HCT116 (cell line): ENCODE data around the gene INPP5K.

Source experiments
- CEBPB ChIP-seq: IDR thresholded peaks from 2 replicates; pipeline ENCODE4 v1.6.1; 2012; ENCODE audit warnings: low read depth
- EZH2 ChIP-seq: fragments of 200-600 bp; sonication (generic); IDR thresholded peaks from 2 replicates; pipeline ENCODE4 v1.6.1; 2017; ENCODE audit warnings: antibody characterized with exemption, mixed run types
- JUND ChIP-seq: IDR thresholded peaks from 2 replicates; pipeline ENCODE4 v1.6.1; 2012
- POLR2A ChIP-seq: IDR thresholded peaks from 2 replicates; pipeline ENCODE4 v1.7.0; 2011; ENCODE audit warnings: borderline replicate concordance; ENCODE audit not compliant: insufficient read depth, insufficient read length; ENCODE audit errors: extremely low read depth
- RAD21 ChIP-seq: IDR thresholded peaks from 2 replicates; pipeline ENCODE4 v1.6.1; 2012; ENCODE audit warnings: low read depth, mild to moderate bottlenecking
- YY1 ChIP-seq: IDR thresholded peaks from 2 replicates; pipeline ENCODE4 v1.6.1; 2011; ENCODE audit warnings: low read length, low read depth, moderate library complexity, mild to moderate bottlenecking; ENCODE audit not compliant: insufficient replicate concordance; ENCODE audit errors: extremely low read depth
- ZNF274 ChIP-seq: fragments of 200-500 bp; sonication (Bioruptor generic); IDR thresholded peaks from 2 replicates; pipeline ENCODE4 v1.6.1; 2014; ENCODE audit warnings: mild to moderate bottlenecking, low read depth, low read length, inconsistent platforms
- TF ChIP-seq, protein P1 (sequence below): IDR thresholded peaks from 2 replicates; pipeline ENCODE4 v1.6.1; 2012
- TF ChIP-seq, protein P2 (sequence below), 3 experiments: fragments of 200-600 bp in 1 of 3; sonication (generic) in 1 of 3; IDR thresholded peaks in 2 of 3; conservative IDR thresholded peaks in 1 of 3; 2 replicates each; pipeline ENCODE4 v1.5.1; 2012 to 2017; ENCODE audit warnings: low read depth in 2 of 3, low read length in 2 of 3, antibody characterized with exemption in 1 of 3, borderline replicate concordance in 1 of 3, control low read depth in 1 of 3, mild to moderate bottlenecking in 1 of 3, mixed read lengths in 1 of 3, mixed run types in 1 of 3, moderate library complexity in 1 of 3; ENCODE audit not compliant: insufficient read depth in 1 of 3

DNA sequence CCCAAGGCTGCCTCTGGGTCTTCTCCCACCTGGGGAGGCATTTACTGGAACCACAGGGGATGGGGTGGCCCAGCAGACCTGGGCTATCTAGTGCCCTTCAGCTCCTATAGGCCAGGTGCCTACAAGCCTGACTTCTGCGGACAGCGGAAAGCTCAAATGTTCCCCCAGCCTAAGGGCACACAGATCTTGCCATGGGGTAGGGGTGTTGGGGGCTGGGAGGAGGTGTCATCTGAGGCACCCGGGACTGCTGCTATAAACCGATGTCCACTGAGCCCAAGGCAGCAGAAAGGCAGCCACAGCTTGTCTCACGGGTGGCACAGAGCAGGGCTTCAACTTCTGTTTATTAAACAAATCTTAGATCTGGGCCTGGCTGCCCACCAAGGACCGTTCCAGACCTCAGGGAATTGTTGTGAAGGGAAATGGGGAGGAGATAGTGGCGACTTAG, 27.6 kb downstream of the INPP5K start:
- TF ChIP-seq, protein P1, sequence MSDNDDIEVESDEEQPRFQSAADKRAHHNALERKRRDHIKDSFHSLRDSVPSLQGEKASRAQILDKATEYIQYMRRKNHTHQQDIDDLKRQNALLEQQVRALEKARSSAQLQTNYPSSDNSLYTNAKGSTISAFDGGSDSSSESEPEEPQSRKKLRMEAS = no peak
- TF ChIP-seq, protein P2, sequence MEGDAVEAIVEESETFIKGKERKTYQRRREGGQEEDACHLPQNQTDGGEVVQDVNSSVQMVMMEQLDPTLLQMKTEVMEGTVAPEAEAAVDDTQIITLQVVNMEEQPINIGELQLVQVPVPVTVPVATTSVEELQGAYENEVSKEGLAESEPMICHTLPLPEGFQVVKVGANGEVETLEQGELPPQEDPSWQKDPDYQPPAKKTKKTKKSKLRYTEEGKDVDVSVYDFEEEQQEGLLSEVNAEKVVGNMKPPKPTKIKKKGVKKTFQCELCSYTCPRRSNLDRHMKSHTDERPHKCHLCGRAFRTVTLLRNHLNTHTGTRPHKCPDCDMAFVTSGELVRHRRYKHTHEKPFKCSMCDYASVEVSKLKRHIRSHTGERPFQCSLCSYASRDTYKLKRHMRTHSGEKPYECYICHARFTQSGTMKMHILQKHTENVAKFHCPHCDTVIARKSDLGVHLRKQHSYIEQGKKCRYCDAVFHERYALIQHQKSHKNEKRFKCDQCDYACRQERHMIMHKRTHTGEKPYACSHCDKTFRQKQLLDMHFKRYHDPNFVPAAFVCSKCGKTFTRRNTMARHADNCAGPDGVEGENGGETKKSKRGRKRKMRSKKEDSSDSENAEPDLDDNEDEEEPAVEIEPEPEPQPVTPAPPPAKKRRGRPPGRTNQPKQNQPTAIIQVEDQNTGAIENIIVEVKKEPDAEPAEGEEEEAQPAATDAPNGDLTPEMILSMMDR (IDR thresholded peaks at IDR 0.05 in 2 of 3, conservative IDR thresholded peaks at IDR 0.05 in 1 of 3; ENCODE audit: borderline replicate concordance in 1 of 3, insufficient read depth in 1 of 3, low read depth in 2 of 3, low read length in 2 of 3) = no peak
- TF ChIP-seq CEBPB = no peak
- TF ChIP-seq ZNF274 = no peak
- TF ChIP-seq POLR2A = no peak
- no peak for TF ChIP-seq YY1
- TF ChIP-seq EZH2 = no peak
- TF ChIP-seq RAD21 = no peak
- no peak for TF ChIP-seq JUND
